NCI-H1930 (cell line): ENCODE measurements around the gene NDP.
"Not testable (repeated sequence)": the region's sequence is repeated elsewhere in the genome, so short reads cannot be mapped to it uniquely, and the experiment has no call there.

ENCODE experiments used
- DNase-seq, 2 experiments: peaks; one replicate each; lab custom pipeline; 2025; lab: John Stamatoyannopoulos, UW

Gene NDP

GRCh38 chrX:43970528-43970927 is 2.7 kb downstream of the NDP start:
- DNase-seq = no peak

GRCh38 chrX:43969504-43970501 is 3.4 kb downstream of the NDP start:
- no peak for DNase-seq

- DNase-seq = no peak
Observed at GRCh38 chrX:43968359-43968781, 4.8 kb downstream of the NDP start.

GRCh38 chrX:43964936-43965335 is 8.3 kb downstream of the NDP start:
- no peak for DNase-seq

GRCh38 chrX:43963726-43964125 is 9.5 kb downstream of the NDP start:
- no peak for DNase-seq

- DNase-seq = no peak
Observed at GRCh38 chrX:43962636-43963035, 10.6 kb downstream of the NDP start.

- no peak for DNase-seq
Observed at GRCh38 chrX:43961699-43962098, 11.5 kb downstream of the NDP start.

- peak; percentile 46 to 61 for DNase-seq
Observed at GRCh38 chrX:43958529-43958928, 14.7 kb downstream of the NDP start.

GRCh38 chrX:43956034-43956433 is 17.2 kb downstream of the NDP start:
- DNase-seq = no peak

GRCh38 chrX:43953218-43953617 is 20.0 kb downstream of the NDP start:
- DNase-seq = no peak

GRCh38 chrX:43949669-43950068 is 23.5 kb downstream of the NDP start:
- peak; percentile 15 to 34 for DNase-seq

GRCh38 chrX:43940816-43941474 is 32.2 kb downstream of the NDP start:
- DNase-seq = no peak

GRCh38 chrX:43939187-43939926 is 33.8 kb downstream of the NDP start:
- DNase-seq = no peak

GRCh38 chrX:43922032-43922431 is 51.2 kb downstream of the NDP start:
- not testable (repeated sequence) for DNase-seq

- not testable (repeated sequence) for DNase-seq
Observed at GRCh38 chrX:43910772-43911171, 62.4 kb downstream of the NDP start.

- no peak for DNase-seq
Observed at GRCh38 chrX:43910012-43910411, 63.2 kb downstream of the NDP start.

GRCh38 chrX:43909141-43909540 is 64.0 kb downstream of the NDP start:
- DNase-seq = no peak

- no peak for DNase-seq
Observed at GRCh38 chrX:43899878-43900815, 73.0 kb downstream of the NDP start.
